Hepatocyte (in vitro differentiated cells): ENCODE results near the gene STAMBP. TPM values are rescaled to one million over a fixed set of nuclear protein-coding genes. Genes with fewer than 3 reads are reported as not detected.

ENCODE experiments used
- DNase-seq: peaks from one replicate; pipeline ENCODE4 v3.0.0-alpha.2; 2016; ENCODE audit warnings: low spot score
- H2AFZ ChIP-seq: fragments of 200-600 bp; sonication (generic); 2 replicates; pipeline ENCODE4 v1.6.0; 2016; ENCODE audit warnings: antibody characterized with exemption, mild to moderate bottlenecking
- H3K27ac ChIP-seq: fragments of 200-600 bp; sonication (generic); 2 replicates; pipeline ENCODE4 v1.5.1; 2016; ENCODE audit warnings: mild to moderate bottlenecking
- H3K27me3 ChIP-seq: fragments of 200-600 bp; sonication (generic); 2 replicates; pipeline ENCODE4 v1.6.1; 2016
- H3K36me3 ChIP-seq: fragments of 200-600 bp; sonication (generic); replicated peaks from 2 replicates; pipeline ENCODE4 v1.5.1; 2016; ENCODE audit warnings: low read depth; ENCODE audit not compliant: insufficient read depth
- H3K4me1 ChIP-seq: fragments of 200-600 bp; sonication (generic); 2 replicates; pipeline ENCODE4 v1.5.1; 2016; ENCODE audit warnings: mild to moderate bottlenecking, moderate library complexity; ENCODE audit not compliant: insufficient read depth
- H3K4me2 ChIP-seq: fragments of 200-600 bp; sonication (generic); 2 replicates; pipeline ENCODE4 v1.6.0; 2016
- H3K4me3 ChIP-seq: fragments of 200-600 bp; sonication (generic); 2 replicates; pipeline ENCODE4 v1.5.1; 2016; ENCODE audit warnings: mild to moderate bottlenecking
- H3K79me2 ChIP-seq: fragments of 200-600 bp; sonication (generic); 2 replicates; pipeline ENCODE4 v1.6.0; 2017; ENCODE audit warnings: mild to moderate bottlenecking
- H3K9me2 ChIP-seq: fragments of 200-600 bp; sonication (generic); replicated peaks from 2 replicates; pipeline ENCODE4 v1.6.0; 2017; ENCODE audit warnings: mild to moderate bottlenecking; ENCODE audit not compliant: insufficient read depth
- H3K9me3 ChIP-seq: fragments of 200-600 bp; sonication (generic); 2 replicates; pipeline ENCODE4 v1.5.1; 2016; ENCODE audit warnings: low read depth, mild to moderate bottlenecking
- H4K20me1 ChIP-seq: fragments of 200-600 bp; sonication (generic); 2 replicates; pipeline ENCODE4 v1.6.0; 2016; ENCODE audit warnings: mild to moderate bottlenecking; ENCODE audit not compliant: insufficient read depth, poor library complexity, severe bottlenecking
- EZH2 ChIP-seq: fragments of 200-600 bp; sonication (generic); IDR thresholded peaks from 2 replicates; pipeline ENCODE4 v1.6.1; 2016; ENCODE audit warnings: antibody characterized with exemption, mild to moderate bottlenecking, borderline replicate concordance
- EZH2phosphoT487 ChIP-seq: fragments of 200-600 bp; sonication (generic); IDR thresholded peaks from one replicate; pipeline ENCODE4 v1.6.1; 2018; ENCODE audit warnings: antibody characterized with exemption, mild to moderate bottlenecking, low read depth, moderate library complexity; ENCODE audit not compliant: unreplicated experiment, severe bottlenecking
- WGBS: methylation state at CpG from one replicate; pipeline ENCODE4 v1.1.6; 2016; ENCODE audit warnings: low lambda C conversion rate; ENCODE audit errors: missing lambda C conversion rate; 5-methylcytosine and 5-hydroxymethylcytosine counted together
- polyA plus RNA-seq: library from polyadenylated mRNA; unstranded; fragments of >200 nt; fragmentation: Nextera tagmentation; extraction: Ambion mirVana; gene quantifications from 2 replicates; pipeline ENCODE4 v1.2.1, GENCODE V29; 2016
- total RNA-seq: library from RNA; depleted of rRNA; stranded (reverse); fragments of >200 nt; gene quantifications from 2 replicates; pipeline ENCODE4 v1.2.3, GENCODE V29; 2014
- TF ChIP-seq, protein P1 (sequence below): fragments of 200-600 bp; sonication (generic); IDR thresholded peaks from 2 replicates; pipeline ENCODE4 v1.5.1; 2016; ENCODE audit warnings: antibody characterized with exemption, mild to moderate bottlenecking; ENCODE audit not compliant: poor library complexity

The STAMBP gene
- total and polyA plus RNA-seq, 2 experiments from 2014 or later, result 34.3 to 43.0 TPM

DNA sequence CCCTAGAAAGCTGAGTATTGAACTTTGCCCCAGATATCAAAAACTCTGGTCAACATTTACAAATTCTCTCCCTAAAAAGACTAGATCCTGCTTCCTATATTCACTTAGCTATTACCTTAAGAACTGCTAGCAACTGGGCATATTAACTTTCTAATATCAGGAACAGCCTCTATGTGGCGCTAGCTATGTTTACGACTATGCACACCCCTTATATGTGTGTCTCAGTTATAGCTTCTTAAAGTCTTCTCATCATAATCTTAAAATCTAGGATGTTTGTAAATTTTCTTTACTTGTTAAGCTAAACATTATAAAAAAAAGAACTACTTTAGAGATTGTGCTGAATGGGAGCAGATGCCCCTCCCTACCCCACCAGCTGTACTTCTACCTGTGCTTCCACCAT is 1.7 kb upstream of the STAMBP start:
- H3K36me3 ChIP-seq, result no peaks in the 10 kb centered on the region
- no peak overlapping the region for H3K4me2 ChIP-seq
- H3K27ac ChIP-seq, result no peak overlapping the region
- no peaks in the 10 kb centered on the region for H3K9me3 ChIP-seq
- no peak overlapping the region for H2AFZ ChIP-seq
- WGBS, result 59% methylated on average over 2 of the region's 2 CpGs
- H3K9me2 ChIP-seq, result no peaks in the 10 kb centered on the region
- H3K79me2 ChIP-seq, result peaks cover 28% of the 10 kb centered on the region
- peaks cover 6% of the 10 kb centered on the region for H3K4me1 ChIP-seq
- TF ChIP-seq EZH2, result no peak
- TF ChIP-seq, protein P1, sequence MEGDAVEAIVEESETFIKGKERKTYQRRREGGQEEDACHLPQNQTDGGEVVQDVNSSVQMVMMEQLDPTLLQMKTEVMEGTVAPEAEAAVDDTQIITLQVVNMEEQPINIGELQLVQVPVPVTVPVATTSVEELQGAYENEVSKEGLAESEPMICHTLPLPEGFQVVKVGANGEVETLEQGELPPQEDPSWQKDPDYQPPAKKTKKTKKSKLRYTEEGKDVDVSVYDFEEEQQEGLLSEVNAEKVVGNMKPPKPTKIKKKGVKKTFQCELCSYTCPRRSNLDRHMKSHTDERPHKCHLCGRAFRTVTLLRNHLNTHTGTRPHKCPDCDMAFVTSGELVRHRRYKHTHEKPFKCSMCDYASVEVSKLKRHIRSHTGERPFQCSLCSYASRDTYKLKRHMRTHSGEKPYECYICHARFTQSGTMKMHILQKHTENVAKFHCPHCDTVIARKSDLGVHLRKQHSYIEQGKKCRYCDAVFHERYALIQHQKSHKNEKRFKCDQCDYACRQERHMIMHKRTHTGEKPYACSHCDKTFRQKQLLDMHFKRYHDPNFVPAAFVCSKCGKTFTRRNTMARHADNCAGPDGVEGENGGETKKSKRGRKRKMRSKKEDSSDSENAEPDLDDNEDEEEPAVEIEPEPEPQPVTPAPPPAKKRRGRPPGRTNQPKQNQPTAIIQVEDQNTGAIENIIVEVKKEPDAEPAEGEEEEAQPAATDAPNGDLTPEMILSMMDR, result peak; percentile 38
- TF ChIP-seq EZH2phosphoT487, result no peak
- no peaks in the 10 kb centered on the region for H4K20me1 ChIP-seq
- DNase-seq, result peak; percentile 34
- H3K4me3 ChIP-seq, result no peak overlapping the region
- no peaks in the 10 kb centered on the region for H3K27me3 ChIP-seq

DNA sequence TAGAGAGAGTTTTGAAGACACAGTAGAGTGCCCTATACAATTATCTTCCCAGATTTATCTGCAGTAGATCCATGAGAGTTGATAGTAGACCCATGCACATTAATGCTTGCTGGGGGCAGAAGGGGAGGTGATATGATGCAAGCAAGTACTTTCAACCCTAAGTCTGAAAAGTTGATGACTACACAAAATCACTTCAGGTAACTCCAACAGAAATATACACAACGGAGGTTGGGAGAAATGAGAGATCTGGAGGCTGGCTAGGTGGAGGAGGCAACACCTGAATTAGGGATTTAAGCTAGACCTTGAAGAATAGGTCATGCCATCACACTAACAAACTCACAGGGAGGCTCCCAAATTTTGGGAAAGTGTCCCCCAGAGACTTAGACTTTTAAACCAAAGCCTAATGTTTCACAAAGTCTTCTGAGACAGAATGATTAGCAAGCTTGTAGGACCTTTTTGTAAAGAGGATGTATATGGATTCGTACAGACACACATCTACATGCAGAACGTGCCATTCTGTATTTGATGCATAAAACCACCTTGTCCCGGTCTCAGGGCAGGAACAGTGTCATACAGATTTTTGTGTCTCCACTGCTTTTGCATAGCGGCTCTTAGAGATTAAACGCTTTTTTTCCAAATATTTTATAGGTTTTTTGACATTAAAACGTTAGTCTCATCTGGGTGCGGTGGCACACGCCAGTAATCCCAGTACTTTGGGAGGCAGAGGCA is 937 bp upstream of the STAMBP start:
- no peaks in the 10 kb centered on the region for H4K20me1 ChIP-seq
- H3K36me3 ChIP-seq, result no peaks in the 10 kb centered on the region
- 89% methylated on average over 9 of the region's 9 CpGs for WGBS

DNA sequence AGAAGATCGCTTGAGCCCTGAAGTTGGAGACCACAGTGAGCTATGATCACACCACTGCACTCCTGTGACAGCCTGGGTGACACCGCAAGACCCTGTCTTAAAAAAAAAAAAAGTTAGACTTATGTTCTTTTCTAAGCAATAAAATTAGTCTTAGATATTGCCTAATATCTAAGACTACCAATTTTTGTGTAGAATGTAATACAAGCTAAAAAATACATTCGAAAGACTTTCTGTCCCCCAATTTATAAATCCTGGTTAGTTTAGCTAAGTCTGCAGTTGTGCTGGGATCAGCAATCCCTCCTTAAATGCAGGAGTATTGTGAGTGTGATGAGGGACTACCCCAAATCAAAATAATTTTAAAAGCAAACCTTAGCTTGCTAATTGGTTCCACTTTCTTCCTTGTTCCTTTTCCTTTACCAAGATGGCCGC is 358 bp upstream of the STAMBP start:
- no peaks in the 10 kb centered on the region for H4K20me1 ChIP-seq
- H3K9me3 ChIP-seq, result no peaks in the 10 kb centered on the region
- H3K4me2 ChIP-seq, result peak overlapping the region; percentile 61
- WGBS, result 71% methylated on average over 4 of the region's 4 CpGs
- H3K4me1 ChIP-seq, result peaks cover 6% of the 10 kb centered on the region
- DNase-seq, result no peak
- peaks cover 41% of the 10 kb centered on the region for H3K79me2 ChIP-seq
- no peaks in the 10 kb centered on the region for H3K27me3 ChIP-seq
- peak overlapping the region; percentile 54 for H2AFZ ChIP-seq
- TF ChIP-seq EZH2phosphoT487 (no peak), EZH2 (no peak)
- TF ChIP-seq, protein P1, result no peak
- no peak overlapping the region for H3K27ac ChIP-seq
- no peaks in the 10 kb centered on the region for H3K9me2 ChIP-seq
- no peak overlapping the region for H3K4me3 ChIP-seq
- H3K36me3 ChIP-seq, result no peaks in the 10 kb centered on the region

More for the DNA sequence above, 937 bp upstream of the STAMBP start:
- Histone ChIP-seq H3K4me2 (peak overlapping the region; percentile 61), H3K27ac (no peak overlapping the region), H3K9me2 (no peaks in the 10 kb centered on the region), H3K4me1 (peaks cover 6% of the 10 kb centered on the region), H3K4me3 (no peak overlapping the region), H3K9me3 (no peaks in the 10 kb centered on the region), H3K27me3 (no peaks in the 10 kb centered on the region), H2AFZ (peak overlapping the region; percentile 54), H3K79me2 (peaks cover 36% of the 10 kb centered on the region)
- DNase-seq, result no peak
- TF ChIP-seq EZH2phosphoT487 (no peak), EZH2 (no peak)
- TF ChIP-seq, protein P1, result no peak
